Measurements from ENCODE around the gene APC. TPM values are rescaled to one million over a fixed set of nuclear protein-coding genes. Genes with fewer than 3 reads are reported as not detected.

Gene APC
- total and polyA plus RNA-seq, 2 donors (not counting 3 experiments of a cell fraction or from before 2014, with no cell fraction given): 11.2 to 39.6 TPM

DNA sequence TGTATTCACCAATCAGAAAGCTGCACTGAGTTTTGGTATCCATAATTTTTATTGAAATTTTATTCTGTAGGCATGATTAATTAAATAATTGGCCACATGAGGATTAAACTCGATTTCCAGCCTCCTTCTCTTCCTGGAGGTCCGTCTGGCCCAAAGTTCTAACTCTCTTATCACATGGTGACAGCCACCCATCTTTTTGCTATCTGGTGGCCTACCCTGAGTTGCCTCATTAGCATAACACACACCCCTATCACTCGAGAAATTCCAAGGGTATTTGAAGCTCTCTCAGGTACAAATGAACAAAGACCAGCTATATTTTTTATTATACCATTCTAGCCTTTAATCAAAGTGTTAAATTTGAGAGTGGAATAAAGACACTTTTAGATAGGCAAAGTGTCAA is 57.7 kb downstream of the APC start:
- H4K20me1 ChIP-seq (replicated peaks; ENCODE audit: control insufficient read depth, extremely low read depth, insufficient read depth, low read length): no peaks in the 10 kb centered on the region
- H2AFZ ChIP-seq (ENCODE audit: low read depth, low read length): no peak overlapping the region
- no peak overlapping the region for H3K9ac ChIP-seq (replicated peaks; ENCODE audit: extremely low read depth, insufficient read depth, low read length)
- H3K4me2 ChIP-seq (ENCODE audit: insufficient read depth, low read length): peak overlapping the region; percentile 2
- H3K4me3 ChIP-seq (replicated peaks in 1 of 3; ENCODE audit: insufficient read depth in 1 of 3, low read depth in 1 of 3, low read length in 3 of 3): no peak overlapping the region
- peaks cover 1 to 11% of the 10 kb centered on the region in 2 experiments for H3K36me3 ChIP-seq (ENCODE audit: control insufficient read depth in 2 of 2, extremely low read depth in 1 of 2, insufficient read depth in 2 of 2, low read length in 2 of 2)
- dilution Hi-C loops (cut with MboI; ENCODE audit: extremely low pct_ligation_motif_present, low sequenced_read_pairs) (no loop called here), intact Hi-C loops (cut with micrococcal nuclease) (no loop called here)
- H3K27me3 ChIP-seq (ENCODE audit: control insufficient read depth in 2 of 2, insufficient read depth in 2 of 2, low read length in 2 of 2): no peaks in the 10 kb centered on the region
- no peaks in the 10 kb centered on the region for H3K9me1 ChIP-seq (replicated peaks; ENCODE audit: control insufficient read depth, extremely low read depth, insufficient read depth, low read length)
- POLR2A ChIA-PET: no interaction called here
- no peaks in the 10 kb centered on the region for H3K79me2 ChIP-seq (ENCODE audit: control insufficient read depth, insufficient read depth, low read length)
- H3K27ac ChIP-seq (ENCODE audit: insufficient read depth, low read depth, low read length): no peak overlapping the region
- no TSS peak for BruUV-seq (replicated peaks)
- TF ChIP-seq JUN (IDR thresholded peaks at IDR 0.05; ENCODE audit: borderline replicate concordance, insufficient read depth, insufficient read length, low read depth): no peak
- TF ChIP-seq EZH2 (IDR thresholded peaks at IDR 0.05; ENCODE audit: borderline replicate concordance, low read depth, low read length, severe bottlenecking): no peak
- TF ChIP-seq MYC (IDR thresholded peaks at IDR 0.05; ENCODE audit: low read depth, low read length): no peak
- TF ChIP-seq, protein P1, sequence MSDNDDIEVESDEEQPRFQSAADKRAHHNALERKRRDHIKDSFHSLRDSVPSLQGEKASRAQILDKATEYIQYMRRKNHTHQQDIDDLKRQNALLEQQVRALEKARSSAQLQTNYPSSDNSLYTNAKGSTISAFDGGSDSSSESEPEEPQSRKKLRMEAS (IDR thresholded peaks at IDR 0.05; ENCODE audit: insufficient read depth, insufficient read length): no peak
- TF ChIP-seq FOS (IDR thresholded peaks at IDR 0.05; ENCODE audit: borderline replicate concordance, insufficient read depth, low read length): no peak
- no peak for TF ChIP-seq POLR2AphosphoS5 (IDR thresholded peaks at IDR 0.05; ENCODE audit: insufficient read depth, low read depth, low read length)
- TF ChIP-seq GATA2 (IDR thresholded peaks at IDR 0.05; ENCODE audit: insufficient read depth, insufficient read length, low read depth, low read length): no peak
- TF ChIP-seq, protein P2, sequence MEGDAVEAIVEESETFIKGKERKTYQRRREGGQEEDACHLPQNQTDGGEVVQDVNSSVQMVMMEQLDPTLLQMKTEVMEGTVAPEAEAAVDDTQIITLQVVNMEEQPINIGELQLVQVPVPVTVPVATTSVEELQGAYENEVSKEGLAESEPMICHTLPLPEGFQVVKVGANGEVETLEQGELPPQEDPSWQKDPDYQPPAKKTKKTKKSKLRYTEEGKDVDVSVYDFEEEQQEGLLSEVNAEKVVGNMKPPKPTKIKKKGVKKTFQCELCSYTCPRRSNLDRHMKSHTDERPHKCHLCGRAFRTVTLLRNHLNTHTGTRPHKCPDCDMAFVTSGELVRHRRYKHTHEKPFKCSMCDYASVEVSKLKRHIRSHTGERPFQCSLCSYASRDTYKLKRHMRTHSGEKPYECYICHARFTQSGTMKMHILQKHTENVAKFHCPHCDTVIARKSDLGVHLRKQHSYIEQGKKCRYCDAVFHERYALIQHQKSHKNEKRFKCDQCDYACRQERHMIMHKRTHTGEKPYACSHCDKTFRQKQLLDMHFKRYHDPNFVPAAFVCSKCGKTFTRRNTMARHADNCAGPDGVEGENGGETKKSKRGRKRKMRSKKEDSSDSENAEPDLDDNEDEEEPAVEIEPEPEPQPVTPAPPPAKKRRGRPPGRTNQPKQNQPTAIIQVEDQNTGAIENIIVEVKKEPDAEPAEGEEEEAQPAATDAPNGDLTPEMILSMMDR (IDR thresholded peaks at IDR 0.05; ENCODE audit: extremely low read depth in 1 of 2, insufficient read depth in 1 of 2, low read depth in 1 of 2, low read length in 2 of 2): no peak
- H3K4me1 ChIP-seq (ENCODE audit: control insufficient read depth, extremely low read depth, insufficient read depth, low read length): peaks cover 6% of the 10 kb centered on the region
- no peaks in the 10 kb centered on the region for H3K9me3 ChIP-seq (replicated peaks; ENCODE audit: control insufficient read depth, insufficient read depth, low read length)
- CTCF ChIA-PET: interaction anchor here (1.0 to 2.0 kb wide), 3 partner anchors 25 to 53 kb away, joined by 3 to 8 read pairs (median 3); no protein-coding TSS in a partner anchor
- FAIRE-seq: no peak
- no peak for DNase-seq (ENCODE audit: low read depth, low spot score)

All from endothelial cell of umbilical vein (primary cell).